Cortex of kidney (tissue), 1 donor: ENCODE measurements around the gene BLNK.

ENCODE experiments used
- DNase-seq: peaks from one replicate; lab custom pipeline; 2025; lab: John Stamatoyannopoulos, UW

BLNK gene

DNA sequence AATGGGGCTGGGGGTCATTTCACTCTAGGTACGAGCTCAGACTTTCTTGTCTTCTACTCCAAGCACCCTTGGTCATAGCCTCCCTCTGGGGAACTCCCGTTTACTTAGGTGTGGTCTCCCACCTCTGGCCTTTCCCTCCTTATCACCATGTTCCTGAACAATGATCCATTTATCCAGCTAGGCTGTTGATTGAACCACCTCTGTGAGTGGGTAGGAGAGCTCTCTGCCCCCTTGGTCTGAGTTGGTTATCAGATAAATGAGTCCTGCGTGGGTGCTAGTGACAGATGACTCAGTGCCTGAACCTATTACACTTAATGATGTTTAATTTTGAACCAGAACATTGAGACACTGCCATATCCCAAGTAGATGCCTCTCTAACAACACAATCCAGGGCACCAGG is 9.4 kb downstream of the BLNK start:
- DNase-seq: no peak

DNA sequence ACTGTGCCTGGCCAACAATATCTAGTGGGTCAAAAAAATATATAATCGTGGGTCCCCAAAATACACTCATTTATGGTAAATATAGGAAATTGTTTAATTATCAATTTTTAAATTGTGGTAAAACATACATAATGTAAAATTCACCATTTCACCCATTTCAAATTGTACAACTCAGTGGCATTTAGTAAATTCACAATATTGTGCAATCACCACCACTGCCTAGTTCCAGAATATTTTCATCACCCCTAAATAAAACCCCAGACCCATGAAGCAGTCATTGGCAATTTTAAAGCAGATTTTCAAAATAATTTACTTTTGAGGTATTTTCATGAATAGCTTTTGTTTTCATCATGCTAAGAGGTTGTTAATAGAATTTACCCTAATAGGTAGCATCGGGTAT is 10.2 kb downstream of the BLNK start:
- DNase-seq: no peak

DNA sequence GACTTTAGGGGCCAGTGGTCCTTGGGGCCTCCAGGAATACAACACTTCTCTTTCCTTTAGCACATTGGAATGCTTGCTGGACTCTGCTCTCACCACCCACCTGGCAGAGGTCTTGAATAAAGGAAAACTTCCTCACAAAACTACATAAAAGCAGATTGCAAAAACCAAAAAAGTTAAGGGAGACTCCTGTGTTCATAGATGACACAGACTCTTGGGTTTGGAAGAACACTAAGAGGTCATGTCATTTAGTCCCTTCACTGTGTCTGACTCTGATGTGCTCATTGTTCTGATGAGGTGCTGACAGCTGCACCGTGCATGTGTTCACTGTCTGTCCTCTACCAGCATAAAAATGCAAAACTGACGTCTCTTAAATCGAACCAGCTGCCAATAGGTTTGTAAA is 11.4 kb downstream of the BLNK start:
- no peak for DNase-seq

DNA sequence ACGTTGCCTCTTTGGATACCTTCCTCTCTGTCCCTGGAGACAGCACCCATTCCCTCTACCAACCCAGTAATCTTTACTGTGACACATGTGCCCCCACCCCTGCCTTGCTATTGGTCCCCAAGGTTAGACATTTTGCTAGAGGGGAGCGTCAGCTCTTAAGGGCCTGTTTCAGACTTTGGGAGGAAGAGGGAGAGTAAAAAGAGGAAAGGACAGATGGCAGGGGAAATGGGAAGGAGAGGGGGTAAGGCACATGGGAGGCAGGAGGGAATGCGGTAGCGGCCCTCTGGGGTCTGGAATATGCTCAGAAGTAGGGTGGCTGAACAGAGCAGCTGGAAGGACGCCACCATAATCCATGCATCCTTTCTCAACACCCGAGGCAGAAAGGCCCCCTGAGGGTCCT is 12.2 kb downstream of the BLNK start:
- DNase-seq: no peak

DNA sequence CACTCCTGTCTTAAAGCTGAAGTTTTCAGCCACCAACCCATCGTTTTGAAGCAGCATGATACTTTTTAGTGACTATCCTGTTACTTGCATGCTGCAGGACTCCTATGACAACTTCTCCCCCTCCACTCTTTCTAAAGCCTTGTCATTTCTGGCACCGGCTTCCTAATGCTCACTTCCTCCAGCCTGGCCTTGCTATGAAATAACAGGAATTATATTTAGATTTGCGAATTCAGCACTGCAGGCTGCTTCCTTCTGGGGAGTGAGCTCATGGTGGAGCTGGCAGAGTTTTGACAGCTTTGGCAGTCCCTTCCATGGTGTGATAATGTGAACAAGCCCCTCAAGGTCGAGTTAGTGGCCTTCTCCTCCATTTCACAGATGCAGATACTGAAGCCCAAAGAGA is 13.4 kb downstream of the BLNK start:
- no peak for DNase-seq

DNA sequence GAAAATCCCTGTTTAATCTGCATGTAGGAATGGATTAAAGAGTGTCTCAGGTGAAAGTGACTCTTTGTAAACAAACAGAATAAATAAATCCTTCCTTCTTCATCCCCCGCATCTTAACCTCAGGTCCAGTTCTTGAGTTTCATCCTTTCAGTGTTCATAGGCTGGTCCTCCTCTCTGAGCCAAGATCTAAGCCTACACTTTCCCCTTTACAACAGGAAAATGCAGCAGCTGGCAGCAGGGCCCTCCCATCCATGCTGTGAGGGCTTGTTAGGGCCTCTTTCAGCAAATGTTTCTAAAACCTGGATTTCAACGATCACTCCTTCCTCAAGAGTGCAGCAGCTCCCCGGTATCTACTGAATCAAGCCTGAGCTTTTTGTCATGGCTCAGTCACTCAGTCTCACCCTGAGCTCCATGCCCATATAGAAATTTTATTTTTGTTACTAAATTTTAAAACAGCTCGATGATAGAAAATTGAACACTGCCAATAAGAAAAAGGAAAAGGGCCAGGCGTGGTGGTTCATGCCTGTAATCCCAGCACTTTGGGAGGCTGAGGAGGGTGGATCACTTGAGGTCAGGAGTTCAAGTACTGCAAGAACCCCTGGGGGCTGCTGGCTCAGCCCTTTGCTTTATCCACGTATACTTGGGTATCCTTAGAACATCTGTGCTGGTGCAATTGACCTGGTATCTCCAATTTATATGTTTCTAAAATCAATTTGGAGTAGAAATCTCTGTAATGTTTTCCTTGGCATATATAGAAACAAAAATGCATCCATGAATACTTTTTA is 15.6 kb downstream of the BLNK start:
- no peak for DNase-seq

DNA sequence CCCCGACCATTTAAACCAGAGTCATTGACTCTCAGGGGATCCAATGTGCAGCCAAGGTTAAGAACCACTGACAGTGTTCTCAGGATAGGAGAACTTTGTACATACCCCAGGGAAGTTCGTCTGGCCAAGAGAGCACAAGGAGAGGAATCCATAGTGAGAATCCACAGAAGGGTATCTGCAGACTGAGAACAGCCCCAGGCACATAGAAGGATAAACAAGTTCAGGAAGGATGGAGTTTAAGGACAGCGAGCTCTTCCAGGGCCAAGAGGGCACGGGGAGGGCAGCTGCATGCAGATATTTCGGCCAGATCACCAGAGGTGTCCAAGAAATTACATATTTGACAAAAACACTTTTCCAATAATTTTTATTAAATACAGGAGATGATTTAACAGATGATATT is 16.4 kb downstream of the BLNK start:
- DNase-seq: no peak

DNA sequence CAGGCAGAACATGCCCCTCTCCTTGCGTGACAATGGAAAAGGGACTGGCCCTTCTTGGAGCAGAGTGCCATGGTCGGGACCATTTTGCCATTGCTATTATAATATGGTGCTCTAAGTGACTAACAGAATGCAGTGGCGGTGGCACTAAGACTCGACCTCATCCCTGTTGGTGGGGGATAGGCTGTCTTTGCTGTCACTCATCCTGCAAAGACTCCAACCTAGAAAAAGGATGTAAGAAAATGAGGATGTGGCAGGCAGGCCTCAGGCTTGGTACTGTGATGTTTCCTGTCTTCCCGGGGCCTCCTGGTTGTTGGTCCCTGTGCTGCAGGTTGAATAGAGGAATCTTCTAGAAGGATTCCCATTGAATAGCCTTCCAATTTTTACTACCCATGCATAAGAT is 18.6 kb downstream of the BLNK start:
- no peak for DNase-seq

DNA sequence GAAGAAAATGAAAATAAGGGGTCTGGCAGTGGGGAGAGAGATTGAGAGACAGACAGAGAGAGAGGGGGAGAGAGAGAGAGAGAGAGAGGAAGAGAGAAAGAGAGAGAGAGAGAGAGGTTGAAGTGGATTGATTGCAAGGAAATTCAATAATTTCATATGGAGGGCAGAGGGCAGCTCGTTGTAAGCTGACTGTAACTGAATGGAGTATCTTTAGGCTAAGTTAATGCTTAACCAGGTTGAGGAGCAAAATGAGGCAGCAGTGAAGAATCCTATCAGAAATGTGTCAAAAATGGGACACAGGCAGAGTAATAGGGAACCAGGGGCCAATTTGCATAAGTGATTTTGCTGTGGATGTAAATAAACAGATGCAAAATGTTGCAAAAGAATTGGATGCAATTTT is 21.0 kb downstream of the BLNK start:
- no peak for DNase-seq

DNA sequence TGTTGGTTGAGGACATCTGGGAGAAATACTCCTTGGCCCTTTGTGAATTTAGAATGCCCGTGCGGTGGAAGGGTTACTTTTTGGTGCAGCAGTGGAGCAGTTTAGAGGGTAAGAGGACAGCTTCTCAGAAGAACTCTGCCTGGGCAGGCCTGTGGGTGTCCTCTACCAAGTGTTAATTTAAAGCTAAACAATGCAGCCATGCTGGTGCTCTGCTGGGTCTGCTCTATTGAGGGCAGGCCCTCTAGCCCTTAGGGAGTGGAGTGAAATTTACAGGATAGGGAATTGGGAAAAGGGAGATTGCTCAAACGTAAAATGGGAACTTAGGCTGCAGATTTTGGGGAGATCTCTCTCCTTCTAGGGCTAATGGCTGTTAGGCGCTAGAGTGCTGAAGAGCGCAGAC is 22.1 kb downstream of the BLNK start:
- no peak for DNase-seq

DNA sequence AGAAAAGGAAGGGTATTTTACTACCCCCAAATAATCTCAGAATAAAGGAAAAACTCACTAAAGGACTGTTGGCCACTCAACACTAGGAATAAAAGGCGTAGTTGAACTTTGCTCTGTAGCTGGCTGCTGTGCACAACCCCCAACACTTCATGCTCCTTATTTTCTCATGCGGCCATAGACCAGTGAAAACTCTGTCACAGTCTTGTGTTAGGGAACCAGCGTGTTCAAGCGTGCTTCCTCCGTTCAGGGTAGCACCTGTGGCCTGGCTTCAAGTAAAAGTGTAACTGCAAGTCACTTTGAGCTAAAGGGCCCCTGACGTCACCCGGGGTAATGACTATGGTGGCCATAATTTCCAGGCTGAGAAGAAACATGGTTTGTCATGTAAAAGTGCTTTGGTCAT is 27.0 kb downstream of the BLNK start:
- DNase-seq: no peak

DNA sequence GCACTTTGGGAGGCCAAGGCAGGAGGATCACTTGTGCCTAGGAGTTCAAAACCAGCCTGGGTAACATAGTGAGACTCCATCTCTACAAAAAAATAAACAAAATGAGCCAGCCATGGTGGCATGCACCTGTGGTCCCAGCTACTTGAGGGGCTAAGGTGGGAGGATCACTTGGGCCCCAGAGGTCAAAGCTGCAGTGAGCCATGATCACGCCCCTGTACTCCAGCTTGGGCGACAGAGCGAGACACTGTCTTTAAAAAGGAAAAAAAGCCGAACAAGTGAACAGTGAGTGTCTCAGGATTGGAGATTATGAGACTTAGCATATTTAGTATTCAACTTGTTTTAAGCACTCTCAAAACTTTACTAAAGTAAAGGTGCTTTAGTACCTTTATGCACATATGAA is 28.1 kb downstream of the BLNK start:
- DNase-seq: no peak

DNA sequence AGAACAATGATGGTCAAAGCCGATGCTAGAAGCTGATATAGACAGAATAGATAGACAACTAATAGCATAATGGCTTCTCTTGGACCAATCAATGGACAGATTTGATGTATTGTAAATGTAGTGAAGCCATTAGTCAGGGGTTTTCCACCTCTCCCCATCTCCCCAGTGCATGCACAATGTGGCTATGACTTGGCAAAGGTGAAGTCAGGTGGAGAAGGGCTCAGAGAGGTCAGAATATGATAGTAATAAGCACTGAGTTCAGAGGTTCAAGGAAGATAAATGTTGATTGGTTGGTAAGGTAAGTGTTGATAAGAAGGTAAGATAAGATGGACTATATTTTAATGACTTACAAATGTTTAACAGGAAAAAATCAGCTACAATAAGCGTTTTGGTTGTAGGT is 28.5 kb downstream of the BLNK start:
- no peak for DNase-seq

DNA sequence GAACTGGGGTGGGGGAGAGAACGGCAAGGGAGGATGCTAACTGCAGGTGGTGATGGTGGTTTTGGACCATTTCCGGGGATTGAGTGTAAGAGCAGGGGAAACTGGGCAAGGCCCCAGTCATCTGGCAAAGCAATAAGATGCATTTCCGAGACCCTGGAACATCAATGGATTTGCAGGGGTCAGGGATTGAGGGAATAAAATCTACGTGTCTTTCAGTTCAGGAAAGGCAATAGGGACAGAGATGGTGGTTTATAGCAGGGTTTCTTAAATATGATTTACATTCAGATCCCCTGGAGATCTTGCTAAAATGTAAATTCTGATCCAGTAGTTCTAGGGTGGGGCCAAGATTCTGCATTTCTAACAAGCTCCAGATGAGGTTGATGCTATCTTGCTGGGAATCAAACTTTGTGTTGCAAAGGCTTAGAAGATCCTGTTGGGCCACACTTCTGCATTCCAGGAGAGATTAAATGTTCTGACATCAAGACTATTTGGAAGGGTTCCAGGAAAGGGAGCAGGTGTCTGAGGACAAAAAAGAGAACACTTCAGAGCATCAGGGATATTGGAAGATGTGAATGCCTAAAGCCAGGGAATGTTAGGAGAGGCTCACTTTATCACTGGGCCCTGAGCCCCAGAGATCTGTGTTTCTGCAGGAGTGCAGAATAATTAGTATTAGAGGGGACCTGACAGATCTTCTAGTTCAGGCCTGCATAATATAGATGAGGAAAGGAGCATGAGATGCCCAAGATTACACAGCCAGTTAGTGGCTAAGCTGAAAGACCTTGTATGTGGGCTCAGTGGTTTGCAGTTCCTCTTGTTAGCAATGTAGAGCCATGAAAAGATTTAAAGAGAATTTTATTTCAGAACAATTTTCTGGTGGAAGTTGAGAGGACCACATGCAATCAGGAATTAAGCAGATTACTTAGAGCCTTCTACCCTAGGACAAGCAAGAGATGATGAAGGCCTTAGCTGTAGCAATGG is 32.4 kb downstream of the BLNK start:
- no peak for DNase-seq

DNA sequence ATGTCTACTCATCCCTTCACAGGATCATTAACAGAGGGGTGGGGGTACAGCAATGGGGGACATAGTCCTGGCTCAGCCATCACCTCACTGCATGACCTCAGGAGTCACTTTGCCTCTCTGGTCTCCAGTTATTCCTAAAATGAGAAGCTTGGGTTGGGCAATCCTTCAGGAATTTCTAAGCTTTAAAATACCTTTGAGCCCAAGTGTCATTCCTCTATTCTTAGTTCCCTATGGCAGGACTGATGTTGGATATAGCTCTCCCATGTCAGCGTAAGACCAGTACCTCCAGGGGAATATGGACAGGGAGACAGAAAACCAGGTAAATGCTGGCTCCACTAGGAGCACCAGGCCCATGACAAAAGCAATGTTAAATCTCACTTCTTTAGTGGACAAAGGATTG is 34.5 kb downstream of the BLNK start:
- DNase-seq: no peak

DNA sequence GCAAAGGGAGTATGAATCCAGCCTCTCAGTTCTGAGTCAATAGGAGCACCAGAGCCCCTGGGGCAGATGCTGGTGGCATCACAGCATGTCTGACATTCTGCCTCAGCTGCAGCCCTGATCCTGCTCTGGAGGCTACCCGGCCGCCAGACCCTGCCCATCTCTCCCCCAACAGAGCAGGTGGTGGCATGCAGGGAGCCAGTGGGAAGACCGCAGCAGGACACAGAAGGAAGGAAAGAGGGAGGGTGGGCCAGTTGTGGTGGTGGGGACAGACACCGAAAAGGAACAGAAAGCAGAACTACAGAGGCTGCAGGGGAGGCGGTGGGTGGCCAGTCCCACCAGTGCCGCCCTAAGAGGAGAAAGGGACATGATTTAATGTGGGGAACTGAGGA is 35.3 kb downstream of the BLNK start:
- no peak for DNase-seq

DNA sequence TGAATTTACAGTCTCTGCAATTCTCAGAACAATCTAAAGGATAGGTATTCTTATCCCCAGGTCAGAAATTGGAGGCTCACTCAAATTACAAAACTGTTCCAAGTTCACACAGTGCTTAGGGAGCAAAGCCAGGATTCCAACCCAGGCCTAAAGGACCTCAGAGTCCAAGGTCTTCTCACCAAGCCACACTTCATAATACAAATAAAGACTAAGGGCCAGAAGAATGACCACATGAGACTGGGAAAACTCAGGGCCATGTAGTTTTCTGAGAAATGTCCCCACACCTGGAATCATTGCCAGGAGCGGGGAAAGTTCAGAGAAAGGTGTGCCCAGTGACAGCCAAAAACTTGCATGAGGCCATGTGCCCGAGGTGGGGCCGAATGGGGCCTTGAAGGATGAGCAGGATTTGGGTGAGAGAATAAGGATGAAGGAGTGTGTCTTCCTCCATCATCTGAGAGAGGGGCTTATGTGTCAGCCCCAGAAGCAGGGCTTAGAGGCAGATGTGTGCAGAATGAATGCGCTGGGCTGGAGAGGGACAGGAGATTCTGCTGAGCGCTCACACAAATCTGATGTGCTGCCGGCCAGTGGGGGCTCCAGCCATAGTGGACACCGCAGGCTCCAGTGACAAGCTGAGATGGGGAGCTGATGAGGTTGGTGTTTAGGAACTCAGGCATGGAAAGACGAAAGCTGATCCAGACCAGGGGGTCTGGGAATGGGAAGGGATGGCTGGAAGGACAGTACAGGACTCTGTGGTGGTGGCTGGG is 35.9 kb downstream of the BLNK start:
- no peak for DNase-seq

DNA sequence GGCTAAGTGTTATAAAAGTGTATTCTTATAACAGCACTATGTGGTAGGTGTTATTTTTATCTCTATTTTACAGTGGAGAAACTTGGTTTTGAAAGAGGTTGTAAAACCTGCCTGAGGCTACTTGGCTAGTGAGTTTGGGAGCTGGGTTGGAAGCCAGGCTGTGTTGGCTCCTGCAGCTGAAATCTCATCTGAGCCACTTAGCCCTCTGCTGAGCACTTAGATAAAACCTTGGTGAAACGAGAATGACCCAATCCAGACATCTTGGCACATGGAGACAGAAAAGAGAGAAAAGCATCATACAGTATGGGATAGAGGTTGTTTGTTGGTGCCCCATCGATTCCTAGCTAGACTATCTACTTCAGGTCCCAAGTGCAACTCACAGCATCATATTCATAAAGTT is 37.4 kb downstream of the BLNK start:
- DNase-seq: no peak

DNA sequence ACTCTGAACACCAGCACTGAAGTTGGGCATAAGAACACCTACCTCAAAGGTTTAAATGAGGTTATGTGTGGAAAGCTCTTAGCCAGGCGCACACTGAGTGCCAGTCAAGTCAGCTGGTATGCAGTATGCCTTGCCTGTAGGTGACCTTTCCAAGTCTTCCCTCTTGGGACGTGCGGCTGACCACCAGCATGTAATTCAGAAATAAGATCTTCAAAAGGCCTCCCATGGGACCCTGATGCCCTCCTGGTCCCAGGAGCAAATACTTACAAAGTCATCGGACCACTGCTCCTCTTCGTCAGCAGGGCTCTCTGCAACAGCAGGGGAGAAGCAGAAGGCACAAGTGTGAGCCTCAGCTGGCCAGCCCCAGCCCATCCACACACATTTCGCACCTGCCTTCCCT is 40.8 kb downstream of the BLNK start:
- no peak for DNase-seq

DNA sequence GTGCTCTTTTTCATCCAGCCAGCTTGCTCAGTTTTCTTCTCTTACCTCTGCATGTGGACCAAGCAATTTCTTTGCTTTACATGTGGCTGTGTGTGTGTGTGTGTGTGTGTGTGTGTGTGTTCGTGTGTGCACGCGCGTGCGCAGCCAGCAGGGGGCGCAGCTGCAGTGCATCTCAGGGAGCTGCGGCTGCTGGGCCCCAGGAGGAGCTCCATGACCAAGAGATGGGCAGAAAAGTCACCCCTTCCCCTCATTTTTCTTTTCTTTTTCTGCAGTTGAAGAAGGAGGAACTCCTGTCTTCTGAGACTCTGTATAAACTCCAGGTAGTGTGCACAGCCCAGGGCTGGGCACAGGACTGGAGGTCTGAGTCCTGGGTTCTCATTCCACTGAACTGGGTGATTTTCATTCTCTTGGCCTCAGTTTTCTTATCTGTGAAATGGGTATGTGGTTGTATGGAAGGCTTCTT is 41.8 kb downstream of the BLNK start:
- no peak for DNase-seq

DNA sequence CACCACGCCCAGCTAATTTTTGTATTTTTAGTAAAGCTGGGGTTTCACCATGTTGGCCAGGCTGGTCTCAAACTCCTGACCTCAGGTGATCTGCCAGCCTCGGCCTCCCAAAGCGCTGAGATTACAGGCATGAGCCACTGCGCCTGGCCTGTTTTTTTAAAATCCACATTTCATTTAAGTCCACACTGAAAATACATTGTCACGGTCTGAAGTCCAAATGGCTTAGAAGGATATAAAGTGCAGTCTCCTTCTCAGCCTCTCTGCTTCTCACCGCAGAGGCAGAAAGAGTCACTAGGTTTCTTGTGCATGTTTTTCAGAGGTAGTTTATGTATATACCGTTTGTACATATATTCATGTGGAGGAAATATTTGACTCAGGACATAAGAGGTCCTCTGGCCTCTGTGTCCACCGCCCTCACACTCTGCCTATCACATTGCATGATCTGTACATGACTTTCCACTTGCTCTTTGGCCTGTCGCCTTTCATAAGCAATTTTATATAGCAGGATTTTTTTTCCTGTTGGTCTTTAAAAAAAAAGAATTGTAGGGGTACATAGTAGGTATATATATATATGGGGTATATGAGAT is 42.9 kb downstream of the BLNK start:
- DNase-seq: no peak

DNA sequence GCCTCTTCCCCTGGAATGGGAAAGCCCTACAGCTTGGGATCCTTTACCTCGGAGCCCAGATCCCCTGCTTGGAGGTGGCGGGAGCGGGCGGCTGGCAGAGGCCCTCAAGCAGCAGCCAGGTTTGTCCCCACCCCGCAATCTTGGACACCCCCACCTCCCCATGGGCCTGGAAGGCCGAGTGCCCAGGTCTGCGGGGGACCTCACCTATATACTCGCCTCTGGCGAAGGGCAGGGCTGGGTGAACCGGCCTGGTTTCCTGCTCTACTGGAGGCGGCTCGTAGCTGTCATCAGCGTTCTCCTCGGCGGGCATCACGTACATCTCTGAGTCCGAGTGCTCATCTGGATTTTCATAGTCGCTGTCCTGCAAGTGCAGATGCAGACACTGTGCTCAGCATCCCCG is 44.2 kb downstream of the BLNK start:
- DNase-seq: no peak
